Peyer's patch (tissue), 4 donors: ENCODE results near the gene OSBPL9.

ENCODE experiments used
- POLR2A ChIP-seq, 2 donors: fragments of 450-650 bp; IDR thresholded peaks; one replicate each; pipeline ENCODE4 v1.5.1; 2017; ENCODE audit warnings: antibody characterized with exemption in 2 of 2, mild to moderate bottlenecking in 2 of 2, moderate library complexity in 2 of 2
- TF ChIP-seq, protein P1 (sequence below), 6 experiments: fragments of 450-650 bp in 4 of 6; fragments of 200-600 bp in 2 of 6; sonication (generic) in 1 of 6; IDR thresholded peaks; one replicate each; pipeline ENCODE4 v1.5.1; 2017 to 2019; ENCODE audit warnings: antibody characterized with exemption in 6 of 6, mild to moderate bottlenecking in 3 of 6, moderate library complexity in 1 of 6

DNA sequence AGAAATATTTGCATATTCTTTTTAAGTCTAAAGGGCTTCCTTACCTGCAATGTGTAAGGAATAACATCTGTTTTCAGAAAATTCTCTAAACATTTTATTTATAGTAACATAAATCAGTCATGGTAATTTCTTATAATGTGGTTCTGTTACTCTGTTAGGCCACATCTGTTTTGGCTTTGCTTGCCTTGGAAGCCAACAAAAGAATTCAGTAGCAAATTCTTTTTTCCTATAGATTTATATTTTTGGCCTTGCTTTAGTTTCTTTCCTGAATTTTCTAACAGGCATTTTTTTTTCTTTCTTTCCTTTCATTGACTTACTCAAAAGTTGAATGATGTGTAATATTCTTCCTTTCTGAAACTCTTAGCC is 72.2 kb downstream of the OSBPL9 start:
- TF ChIP-seq POLR2A (IDR thresholded peaks at IDR 0.05) = no peak
- TF ChIP-seq, protein P1, sequence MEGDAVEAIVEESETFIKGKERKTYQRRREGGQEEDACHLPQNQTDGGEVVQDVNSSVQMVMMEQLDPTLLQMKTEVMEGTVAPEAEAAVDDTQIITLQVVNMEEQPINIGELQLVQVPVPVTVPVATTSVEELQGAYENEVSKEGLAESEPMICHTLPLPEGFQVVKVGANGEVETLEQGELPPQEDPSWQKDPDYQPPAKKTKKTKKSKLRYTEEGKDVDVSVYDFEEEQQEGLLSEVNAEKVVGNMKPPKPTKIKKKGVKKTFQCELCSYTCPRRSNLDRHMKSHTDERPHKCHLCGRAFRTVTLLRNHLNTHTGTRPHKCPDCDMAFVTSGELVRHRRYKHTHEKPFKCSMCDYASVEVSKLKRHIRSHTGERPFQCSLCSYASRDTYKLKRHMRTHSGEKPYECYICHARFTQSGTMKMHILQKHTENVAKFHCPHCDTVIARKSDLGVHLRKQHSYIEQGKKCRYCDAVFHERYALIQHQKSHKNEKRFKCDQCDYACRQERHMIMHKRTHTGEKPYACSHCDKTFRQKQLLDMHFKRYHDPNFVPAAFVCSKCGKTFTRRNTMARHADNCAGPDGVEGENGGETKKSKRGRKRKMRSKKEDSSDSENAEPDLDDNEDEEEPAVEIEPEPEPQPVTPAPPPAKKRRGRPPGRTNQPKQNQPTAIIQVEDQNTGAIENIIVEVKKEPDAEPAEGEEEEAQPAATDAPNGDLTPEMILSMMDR (IDR thresholded peaks at IDR 0.05) = no peak
